NCI-H82 treated with DMSO at 0.1 percent for 48 hours (cell line): ENCODE measurements around the gene ATP8B1.
"Not testable (repeated sequence)": the region's sequence is repeated elsewhere in the genome, so short reads cannot be mapped to it uniquely, and the experiment has no call there.

ENCODE experiments used
- DNase-seq: peaks from one replicate; lab custom pipeline; 2025; ENCODE audit not compliant: unreplicated experiment; lab: John Stamatoyannopoulos, UW

ATP8B1 gene

GRCh38 chr18:57674891-57675290 is 128.2 kb downstream of the ATP8B1 start:
- no peak for DNase-seq

DNA sequence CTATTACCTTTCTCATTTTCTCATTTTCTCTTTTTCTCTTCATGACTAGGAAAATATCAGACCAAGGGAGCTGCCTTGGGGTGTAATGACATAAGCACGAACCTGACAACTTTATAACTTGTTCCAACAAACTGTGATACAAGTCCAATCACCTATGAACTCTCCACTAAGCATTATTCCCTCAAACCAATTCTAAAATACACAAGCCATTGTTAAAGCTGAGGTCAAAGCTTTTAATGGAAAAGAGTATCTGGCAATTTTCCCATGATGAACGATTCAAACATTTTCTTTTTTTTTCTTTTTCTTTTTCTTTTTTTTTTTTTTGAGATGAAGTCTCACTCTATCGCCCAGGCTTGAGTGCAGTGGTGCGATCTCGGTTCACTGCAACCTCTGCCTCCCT is 133.1 kb downstream of the ATP8B1 start:
- DNase-seq, result no peak

DNA sequence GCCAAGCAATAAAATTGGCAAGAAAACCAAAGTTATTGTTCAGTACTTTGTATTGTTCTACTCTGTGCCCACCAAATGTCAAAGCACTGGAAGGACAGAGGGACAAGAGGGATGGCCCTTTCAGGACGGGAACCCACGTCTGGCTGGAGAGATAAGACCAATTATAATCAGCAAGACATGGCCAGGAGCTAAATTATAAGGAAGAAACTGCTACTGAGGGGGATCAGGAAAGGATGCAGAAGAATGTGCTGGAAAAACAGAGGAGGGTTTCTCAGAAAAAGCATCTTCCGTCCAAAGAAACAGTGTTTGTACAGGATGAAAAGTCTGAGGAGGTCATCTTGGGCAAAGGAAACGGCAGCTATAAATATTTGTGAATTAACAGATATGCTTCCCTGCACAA is 135.1 kb downstream of the ATP8B1 start:
- DNase-seq, result no peak

GRCh38 chr18:57666818-57667497 is 136.2 kb downstream of the ATP8B1 start:
- no peak for DNase-seq

- no peak for DNase-seq
Measured at GRCh38 chr18:57664568-57665165, 138.4 kb downstream of the ATP8B1 start.

GRCh38 chr18:57660961-57661360 is 142.2 kb downstream of the ATP8B1 start:
- no peak for DNase-seq

GRCh38 chr18:57659460-57660102 is 143.5 kb downstream of the ATP8B1 start:
- DNase-seq, result no peak

GRCh38 chr18:57657542-57657941 is 145.6 kb downstream of the ATP8B1 start:
- no peak for DNase-seq

DNA sequence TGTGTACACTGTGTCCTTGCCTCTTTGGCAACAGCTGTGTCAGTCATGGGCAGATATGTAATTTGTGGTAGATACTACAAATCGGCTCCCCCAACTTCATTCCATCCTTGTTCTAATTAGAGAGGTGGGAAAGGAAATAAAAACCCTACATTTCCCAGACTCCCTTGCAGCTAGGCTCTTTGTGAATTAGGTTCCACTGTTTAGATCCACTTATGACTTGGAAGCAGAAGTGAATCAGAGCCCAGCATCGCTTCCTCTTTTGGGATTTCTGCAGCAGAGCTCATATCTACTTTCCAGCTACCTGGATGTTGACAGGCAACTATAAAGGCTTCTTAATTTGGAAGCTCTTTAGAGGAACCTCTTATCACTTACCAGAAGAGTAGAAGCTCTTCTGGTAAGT is 147.4 kb downstream of the ATP8B1 start:
- DNase-seq, result no peak

DNA sequence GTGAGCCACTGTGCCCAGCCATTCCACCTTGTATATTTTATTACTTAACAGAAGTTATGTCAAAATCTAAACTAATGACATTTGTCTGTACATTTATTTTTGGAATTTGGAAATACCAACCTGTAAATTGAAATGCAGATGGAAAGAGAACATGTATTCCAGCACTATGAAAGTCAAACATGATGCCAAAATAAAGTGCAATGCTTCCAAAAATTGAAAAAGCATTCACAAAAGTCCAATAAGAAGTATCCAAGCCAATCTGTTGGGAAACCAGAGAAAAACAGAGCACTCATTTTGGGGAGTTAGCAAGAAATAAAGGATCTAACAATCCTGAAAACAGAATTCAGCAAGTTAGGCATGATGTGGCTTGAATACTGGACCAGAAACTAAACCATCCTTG is 151.2 kb downstream of the ATP8B1 start:
- no peak for DNase-seq

DNA sequence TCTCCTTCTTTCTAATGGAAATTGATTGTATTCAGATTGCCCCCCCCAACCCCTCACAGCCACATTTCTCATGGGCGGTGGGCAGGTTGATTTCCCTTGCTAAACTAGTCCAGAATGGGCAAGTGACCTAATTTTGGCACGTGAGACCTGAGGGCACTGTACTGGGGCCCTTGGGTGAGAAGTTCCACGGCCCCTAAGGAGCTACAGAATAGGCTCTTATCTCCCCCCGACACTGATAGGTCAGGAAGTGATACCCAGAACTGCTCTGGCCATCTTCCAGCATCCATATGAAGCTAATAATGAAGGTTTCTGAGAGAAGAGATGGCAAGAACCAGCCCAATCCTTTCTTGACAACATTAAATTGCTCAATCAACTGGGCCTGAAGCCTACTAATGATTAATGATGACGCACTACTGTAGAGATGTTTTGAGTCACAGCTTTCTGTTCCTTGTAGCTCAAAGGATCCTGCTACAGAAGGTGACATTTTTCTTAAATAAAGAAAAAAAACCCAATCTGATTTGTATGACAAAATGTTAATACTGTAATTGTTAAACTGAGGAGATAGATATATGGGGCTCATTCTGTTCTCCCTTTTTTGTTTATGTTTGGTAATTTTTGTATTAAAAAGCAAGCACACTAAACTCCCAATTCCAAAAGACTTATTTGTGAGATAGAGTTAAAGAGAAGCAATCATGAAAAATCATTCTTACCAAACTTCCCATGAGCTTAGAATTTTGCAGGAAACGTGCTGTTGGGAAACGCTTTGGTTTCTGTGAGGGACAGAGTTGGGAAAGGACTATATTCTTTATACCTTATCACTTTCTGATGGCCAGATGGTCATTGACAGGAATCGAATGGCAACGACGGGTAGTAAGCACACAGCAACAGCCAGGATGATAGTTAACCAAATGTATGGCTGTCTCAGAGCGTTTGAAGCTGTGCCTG is 153.3 kb downstream of the ATP8B1 start:
- no peak for DNase-seq

GRCh38 chr18:57648414-57648813 is 154.7 kb downstream of the ATP8B1 start:
- DNase-seq, result no peak

GRCh38 chr18:57644540-57644939 is 158.6 kb downstream of the ATP8B1 start:
- no peak for DNase-seq

GRCh38 chr18:57643726-57644125 is 159.4 kb downstream of the ATP8B1 start:
- DNase-seq, result not testable (repeated sequence)

DNA sequence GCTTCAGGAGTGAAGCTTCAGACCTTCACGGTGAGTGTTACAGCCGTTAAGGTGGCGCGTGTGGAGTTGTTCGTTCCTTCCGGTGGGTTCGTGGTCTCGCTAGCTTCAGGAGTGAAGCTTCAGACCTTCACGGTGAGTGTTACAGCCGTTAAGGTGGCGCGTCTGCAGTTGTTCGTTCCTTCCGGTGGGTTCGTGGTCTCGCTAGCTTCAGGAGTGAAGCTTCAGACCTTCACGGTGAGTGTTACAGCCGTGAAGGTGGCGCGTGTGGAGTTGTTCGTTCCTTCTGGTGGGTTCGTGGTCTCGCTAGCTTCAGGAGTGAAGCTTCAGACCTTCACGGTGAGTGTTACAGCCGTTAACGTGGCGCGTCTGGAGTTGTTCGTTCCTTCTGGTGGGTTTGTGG is 160.7 kb downstream of the ATP8B1 start:
- not testable (repeated sequence) for DNase-seq

DNA sequence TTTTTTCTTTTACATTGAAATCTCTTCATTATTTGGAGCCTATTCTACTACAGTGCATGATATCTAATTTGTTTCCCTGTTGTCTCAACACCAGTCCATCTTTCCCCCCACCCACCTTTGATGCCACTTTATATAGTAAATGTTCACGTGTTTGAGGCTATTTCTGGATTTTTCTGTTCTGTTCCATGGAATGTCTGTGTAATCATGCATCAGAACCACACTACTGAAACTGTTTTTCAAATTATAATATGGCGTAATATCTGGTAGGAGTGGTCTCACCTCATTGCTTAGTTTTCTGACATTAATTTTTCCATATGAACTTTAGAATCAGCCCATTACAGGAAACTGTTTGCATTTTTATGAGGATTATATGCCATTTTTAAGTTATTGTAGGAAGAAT is 162.4 kb downstream of the ATP8B1 start:
- no peak for DNase-seq

- no peak for DNase-seq
Measured at GRCh38 chr18:57640236-57640635, 162.9 kb downstream of the ATP8B1 start.

- DNase-seq, result peak; percentile 64
Measured at GRCh38 chr18:57635003-57635822, 167.9 kb downstream of the ATP8B1 start.

DNA sequence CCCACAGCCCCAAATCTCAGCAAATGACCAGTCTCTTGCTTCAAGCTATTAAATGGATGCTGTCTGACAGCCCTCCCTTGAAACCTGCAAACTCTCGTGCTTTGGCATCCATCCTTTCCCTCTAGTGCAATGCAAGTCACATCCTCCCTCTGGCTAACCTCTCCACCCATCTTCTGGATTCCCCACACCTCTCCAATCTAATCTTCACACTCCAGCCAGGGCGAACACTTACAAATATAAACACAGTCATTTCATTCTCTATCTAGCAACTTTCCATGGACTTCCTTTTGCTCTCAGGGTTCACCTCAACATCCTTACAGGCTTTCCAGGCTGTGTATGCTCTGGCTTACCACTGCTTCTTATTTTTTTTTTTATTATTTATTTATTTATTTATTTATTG is 171.4 kb downstream of the ATP8B1 start:
- DNase-seq, result no peak

DNA sequence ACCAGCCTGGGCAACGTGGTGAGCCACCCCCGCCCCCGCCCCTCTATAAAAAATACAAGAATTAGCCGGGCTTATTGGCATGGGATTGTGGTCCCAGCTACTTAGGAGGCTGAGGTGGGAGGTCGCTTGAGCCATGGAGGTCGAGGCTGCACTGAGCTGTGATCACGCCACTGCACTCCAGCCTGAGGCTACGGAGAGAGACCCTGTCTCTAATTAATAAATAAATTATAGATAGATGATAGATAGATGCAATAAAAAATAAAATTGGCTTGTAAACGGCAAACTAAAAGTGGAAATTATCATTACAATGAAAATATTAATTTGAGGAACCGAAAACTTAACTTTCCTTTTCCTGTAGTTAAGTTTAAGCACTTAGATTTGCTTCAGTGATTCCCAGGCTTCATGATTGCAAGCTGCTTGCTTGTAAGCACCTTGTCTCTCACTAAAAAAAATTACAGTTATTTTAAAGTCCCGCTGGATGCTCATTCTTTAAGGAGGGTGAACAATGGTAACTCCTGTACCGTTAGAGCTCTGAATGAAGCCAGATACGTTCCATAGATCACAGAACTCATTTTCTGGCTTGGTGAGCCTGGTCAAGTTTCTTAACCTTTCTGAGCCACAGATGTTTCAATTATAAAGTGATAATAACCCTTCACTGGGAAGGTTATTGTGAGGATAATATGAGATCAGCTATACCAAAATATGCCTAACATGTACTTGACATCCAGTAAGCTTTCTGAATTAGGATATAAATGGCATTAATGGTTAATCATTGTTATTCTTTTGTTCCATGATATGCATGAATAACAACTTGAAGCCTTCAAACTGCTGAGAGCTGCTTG is 172.1 kb downstream of the ATP8B1 start:
- DNase-seq, result no peak
